Gastroesophageal sphincter (tissue), 3 donors: Measurements from ENCODE around the gene FAXC.

ENCODE experiments used
- EP300 ChIP-seq: sonication (generic); formaldehyde crosslinking; IDR thresholded peaks from one replicate; pipeline ENCODE4 v1.6.1; 2017; ENCODE audit warnings: antibody characterized with exemption, mild to moderate bottlenecking
- POLR2A ChIP-seq, 2 donors: fragments of 450-650 bp; IDR thresholded peaks; one replicate each; pipeline ENCODE4 v1.6.1; 2017; ENCODE audit warnings: antibody characterized with exemption in 2 of 2, mild to moderate bottlenecking in 2 of 2, moderate library complexity in 1 of 2
- POLR2AphosphoS5 ChIP-seq: sonication (generic); formaldehyde crosslinking; IDR thresholded peaks from one replicate; pipeline ENCODE4 v1.6.1; 2017; ENCODE audit warnings: antibody characterized with exemption
- TF ChIP-seq, protein P1 (sequence below), 4 experiments: fragments of 200-600 bp in 2 of 4; fragments of 450-650 bp in 2 of 4; sonication (generic) in 1 of 4; IDR thresholded peaks; one replicate each; pipeline ENCODE4 v1.5.1; 2017 to 2019; ENCODE audit warnings: antibody characterized with exemption in 4 of 4, mild to moderate bottlenecking in 2 of 4, moderate library complexity in 2 of 4

DNA sequence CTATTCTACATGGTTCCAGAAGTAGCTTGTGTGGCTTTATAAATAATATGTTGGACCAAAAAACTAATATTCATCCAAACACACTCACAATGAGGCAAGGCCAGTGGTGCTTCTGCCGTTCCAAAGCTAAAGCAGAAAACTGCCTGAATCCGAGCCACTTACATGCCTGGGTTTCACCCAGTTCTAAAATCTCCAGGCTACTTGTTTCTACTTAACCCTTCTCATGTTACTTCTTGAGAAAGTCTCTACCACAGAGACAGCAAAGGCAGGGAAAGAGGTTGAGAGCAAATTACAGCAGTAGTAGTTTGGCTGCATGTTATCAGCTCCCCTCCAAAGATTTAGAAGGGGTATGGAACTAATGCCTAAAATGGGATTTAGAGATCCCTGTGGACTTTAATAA, 62.0 kb downstream of the FAXC start:
- TF ChIP-seq, protein P1, sequence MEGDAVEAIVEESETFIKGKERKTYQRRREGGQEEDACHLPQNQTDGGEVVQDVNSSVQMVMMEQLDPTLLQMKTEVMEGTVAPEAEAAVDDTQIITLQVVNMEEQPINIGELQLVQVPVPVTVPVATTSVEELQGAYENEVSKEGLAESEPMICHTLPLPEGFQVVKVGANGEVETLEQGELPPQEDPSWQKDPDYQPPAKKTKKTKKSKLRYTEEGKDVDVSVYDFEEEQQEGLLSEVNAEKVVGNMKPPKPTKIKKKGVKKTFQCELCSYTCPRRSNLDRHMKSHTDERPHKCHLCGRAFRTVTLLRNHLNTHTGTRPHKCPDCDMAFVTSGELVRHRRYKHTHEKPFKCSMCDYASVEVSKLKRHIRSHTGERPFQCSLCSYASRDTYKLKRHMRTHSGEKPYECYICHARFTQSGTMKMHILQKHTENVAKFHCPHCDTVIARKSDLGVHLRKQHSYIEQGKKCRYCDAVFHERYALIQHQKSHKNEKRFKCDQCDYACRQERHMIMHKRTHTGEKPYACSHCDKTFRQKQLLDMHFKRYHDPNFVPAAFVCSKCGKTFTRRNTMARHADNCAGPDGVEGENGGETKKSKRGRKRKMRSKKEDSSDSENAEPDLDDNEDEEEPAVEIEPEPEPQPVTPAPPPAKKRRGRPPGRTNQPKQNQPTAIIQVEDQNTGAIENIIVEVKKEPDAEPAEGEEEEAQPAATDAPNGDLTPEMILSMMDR (IDR thresholded peaks at IDR 0.05), result no peak
- TF ChIP-seq POLR2AphosphoS5 (no peak), POLR2A (IDR thresholded peaks at IDR 0.05) (no peak), EP300 (no peak)
